Cardiac muscle cell (in vitro differentiated cells and primary cell): ENCODE results near the gene JARID2. TPM values are rescaled to one million over a fixed set of nuclear protein-coding genes. Genes with fewer than 3 reads are reported as not detected.

ENCODE experiments used
- DNase-seq, 2 donors: peaks; one replicate each; pipeline versions ENCODE4 v3.0.0 to v3.0.0-alpha.2; 2010 to 2017; ENCODE audit warnings: low read depth in 1 of 2, low spot score in 1 of 2
- H3K27ac ChIP-seq: fragments of 200-600 bp; sonication (generic); 2 replicates; pipeline ENCODE4 v1.5.1; 2016
- H3K27me3 ChIP-seq: fragments of 200-600 bp; sonication (generic); 2 replicates; pipeline ENCODE4 v1.6.0; 2016; ENCODE audit warnings: control low read depth
- H3K36me3 ChIP-seq: fragments of 200-600 bp; sonication (generic); 2 replicates; pipeline ENCODE4 v1.5.1; 2016; ENCODE audit warnings: control low read depth
- H3K4me1 ChIP-seq: fragments of 200-600 bp; sonication (generic); 2 replicates; pipeline ENCODE4 v1.8.1; 2017; ENCODE audit warnings: low read depth, mild to moderate bottlenecking, mixed run types
- H3K4me3 ChIP-seq: fragments of 200-600 bp; sonication (generic); 2 replicates; pipeline ENCODE4 v1.5.1; 2016; ENCODE audit warnings: mild to moderate bottlenecking
- H3K9me3 ChIP-seq: fragments of 200-600 bp; sonication (generic); 2 replicates; pipeline ENCODE4 v1.5.1; 2017; ENCODE audit warnings: low read depth, mild to moderate bottlenecking, control low read depth
- CTCF ChIP-seq: IDR thresholded peaks from 2 replicates; pipeline ENCODE4 v1.5.1; 2012; ENCODE audit warnings: low read depth, mild to moderate bottlenecking, low read length
- polyA plus RNA-seq: library from polyadenylated mRNA; unstranded; fragments of >200 nt; fragmentation: Nextera tagmentation; extraction: Ambion mirVana; gene quantifications from 2 replicates; pipeline ENCODE4 v1.2.1, GENCODE V29; 2016
- total RNA-seq: library from RNA; depleted of rRNA; stranded (reverse); fragments of >200 nt; gene quantifications from 2 replicates; pipeline ENCODE4 v1.2.3, GENCODE V29; 2016

JARID2 gene
- total and polyA plus RNA-seq, 2 experiments from 2014 or later = 9.7 to 26.4 TPM

GRCh38 chr6:15247500-15248450 lies 1.9 kb downstream of the JARID2 start:
- no peaks in the 10 kb centered on the region for H3K36me3 ChIP-seq
- peak; percentile 5 for TF ChIP-seq CTCF
- no peaks in the 10 kb centered on the region for H3K9me3 ChIP-seq
- peaks cover 15% of the 10 kb centered on the region for H3K4me1 ChIP-seq
- peak overlapping the region; percentile 70 for H3K27ac ChIP-seq
- H3K4me3 ChIP-seq = peak overlapping the region; percentile 81
- DNase-seq = peak; percentile 70 to 76
- H3K27me3 ChIP-seq = no peaks in the 10 kb centered on the region

DNA sequence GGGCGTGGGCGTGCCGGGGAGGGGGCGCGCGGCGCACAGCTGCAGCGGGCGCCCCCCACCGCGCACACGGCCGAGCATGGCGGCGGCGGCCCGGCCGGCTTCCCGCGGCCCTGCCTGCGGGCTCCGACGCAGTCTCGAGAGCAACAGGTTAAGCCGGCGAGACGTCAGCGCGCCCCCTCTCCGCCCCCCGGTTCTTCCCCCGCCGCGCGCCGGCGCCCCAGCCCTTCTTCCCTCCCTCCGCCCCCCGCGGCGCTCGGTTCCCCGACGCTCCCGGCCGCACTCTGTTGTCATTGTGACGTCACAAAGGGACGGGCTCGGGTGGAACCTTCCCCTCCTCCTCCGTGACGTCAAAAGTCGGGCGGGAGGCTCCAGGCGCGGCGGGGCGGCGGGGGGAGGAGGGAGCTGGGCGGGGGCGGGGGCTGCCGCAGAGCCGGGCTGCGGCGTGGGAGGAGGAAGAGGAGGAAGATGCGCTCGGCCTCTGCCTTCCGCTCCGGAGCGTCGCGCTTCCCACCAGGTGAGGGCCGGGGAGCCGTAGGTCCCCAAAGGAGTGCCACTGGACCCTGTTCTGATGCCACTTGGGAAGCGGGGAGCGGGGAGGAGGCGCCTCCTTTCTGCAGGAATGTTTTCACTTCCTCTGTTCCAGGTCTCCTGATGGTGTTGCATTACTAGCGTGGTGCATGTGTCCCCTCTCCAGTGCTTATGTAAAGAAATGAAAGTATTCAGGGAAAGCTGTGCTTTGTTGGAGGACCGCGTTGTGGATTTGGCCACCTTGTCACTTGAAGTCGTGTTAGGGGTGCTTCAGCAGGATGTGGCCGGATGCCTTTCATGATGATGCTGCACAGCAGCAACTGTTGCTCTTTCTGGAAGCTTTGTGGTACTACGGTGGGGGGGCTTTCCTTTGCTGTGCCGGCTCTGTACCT lies 2.8 kb downstream of the JARID2 start:
- H3K27ac ChIP-seq = peak overlapping the region; percentile 78
- peaks cover 20% of the 10 kb centered on the region for H3K4me1 ChIP-seq
- peak overlapping the region; percentile 81 for H3K4me3 ChIP-seq
- peak; percentile 93 to 99 for DNase-seq
- TF ChIP-seq CTCF = peak; percentile 31
- no peaks in the 10 kb centered on the region for H3K36me3 ChIP-seq
- H3K27me3 ChIP-seq = no peaks in the 10 kb centered on the region
- H3K9me3 ChIP-seq = no peaks in the 10 kb centered on the region

- no peaks in the 10 kb centered on the region for H3K27me3 ChIP-seq
- H3K36me3 ChIP-seq = no peaks in the 10 kb centered on the region
- peaks cover 16% of the 10 kb centered on the region for H3K4me1 ChIP-seq
- no peak for TF ChIP-seq CTCF
- peak overlapping the region; percentile 81 for H3K4me3 ChIP-seq
- peak overlapping the region; percentile 78 for H3K27ac ChIP-seq
- H3K9me3 ChIP-seq = no peaks in the 10 kb centered on the region
- no peak for DNase-seq
These were observed 3.6 kb downstream of the JARID2 start for GRCh38 chr6:15249371-15250019.

- H3K36me3 ChIP-seq = no peaks in the 10 kb centered on the region
- DNase-seq = no peak
- no peak overlapping the region for H3K27ac ChIP-seq
- no peak overlapping the region for H3K4me3 ChIP-seq
- no peak for TF ChIP-seq CTCF
- no peaks in the 10 kb centered on the region for H3K9me3 ChIP-seq
- no peaks in the 10 kb centered on the region for H3K27me3 ChIP-seq
- H3K4me1 ChIP-seq = peaks cover 15% of the 10 kb centered on the region
These were observed 4.6 kb downstream of the JARID2 start for GRCh38 chr6:15250187-15251168.
